DOHH2 (cell line): ENCODE measurements around the gene PIK3R2.

Experiments
- CTCF ChIP-seq: fragments of 200-600 bp; sonication (generic); IDR thresholded peaks from one replicate; pipeline ENCODE4 v1.5.1; 2014; ENCODE audit warnings: antibody characterized with exemption, mild to moderate bottlenecking, low read depth, low read length; ENCODE audit not compliant: poor library complexity, severe bottlenecking
- EZH2phosphoT487 ChIP-seq: fragments of 200-600 bp; sonication (generic); IDR thresholded peaks from 2 replicates; pipeline ENCODE4 v1.6.1; 2017; ENCODE audit warnings: borderline replicate concordance, mild to moderate bottlenecking, antibody characterized with exemption, low read length, moderate library complexity, mixed read lengths

DNA sequence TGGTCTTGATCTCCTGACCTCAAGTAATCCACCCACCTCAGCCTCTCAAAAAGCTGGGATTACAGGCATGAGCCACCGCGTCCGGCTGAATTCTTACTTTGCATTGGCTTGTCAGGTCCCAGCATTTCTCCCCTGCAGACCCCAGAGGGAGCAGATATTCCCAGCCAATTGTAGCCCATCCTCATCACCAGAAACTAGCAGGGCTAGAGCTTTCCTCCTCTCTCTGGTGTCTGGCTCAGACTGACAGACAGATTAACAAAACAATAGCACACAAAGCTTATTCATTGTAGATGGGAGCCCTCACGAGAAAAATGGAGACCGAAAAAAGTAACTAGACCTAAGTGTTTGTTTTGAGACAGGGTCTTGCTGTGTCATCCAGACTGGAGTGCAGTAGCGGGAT lies 32.6 kb downstream of the PIK3R2 start:
- no peak for TF ChIP-seq CTCF
- no peak for TF ChIP-seq EZH2phosphoT487
